ENCODE measurements around the gene TBC1D22B. TPM values are rescaled to one million over a fixed set of nuclear protein-coding genes. Genes with fewer than 3 reads are reported as not detected.

The TBC1D22B gene
- total RNA-seq, 1 experiment from 2014 or later, result 7.8 TPM

Small RNA genes within 50 kb of the gene (small RNA-seq; reads per million reads assigned to genes)
- gene AL096712.1, result not detected
- gene RN7SL273P, result not detected

Other genes with a start within 250 kb of the TBC1D22B start
- gene PIM1, start 87.6 kb upstream of the TBC1D22B start, total RNA-seq (2014; rRNA removed; shearing (Covaris generic)), result 20.0 and 23.6 TPM in 2 replicates
- gene TMEM217, start 372 bp downstream of the TBC1D22B start, total RNA-seq (2014; rRNA removed; shearing (Covaris generic)), result 1.4 and 1.8 TPM in 2 replicates
- 10.2 and 11.6 TPM in 2 replicates for gene RNF8, start 96.2 kb downstream of the TBC1D22B start, total RNA-seq (2014; rRNA removed; shearing (Covaris generic))
- 23.6 and 28.3 TPM in 2 replicates for gene CMTR1, start 175.4 kb downstream of the TBC1D22B start, total RNA-seq (2014; rRNA removed; shearing (Covaris generic))
- gene CCDC167, start 242.1 kb downstream of the TBC1D22B start, total RNA-seq (2014; rRNA removed; shearing (Covaris generic)), result 29.9 and 35.7 TPM in 2 replicates

Data from HT-29 (cell line).